ENCODE data around the gene MGP. TPM values are rescaled to one million over a fixed set of nuclear protein-coding genes. Genes with fewer than 3 reads are reported as not detected.

MGP gene
- total and polyA plus RNA-seq, 2 of the 8 experiments (the other 6 are each of a cell fraction or from before 2014, with no cell fraction given), result not detected

DNA sequence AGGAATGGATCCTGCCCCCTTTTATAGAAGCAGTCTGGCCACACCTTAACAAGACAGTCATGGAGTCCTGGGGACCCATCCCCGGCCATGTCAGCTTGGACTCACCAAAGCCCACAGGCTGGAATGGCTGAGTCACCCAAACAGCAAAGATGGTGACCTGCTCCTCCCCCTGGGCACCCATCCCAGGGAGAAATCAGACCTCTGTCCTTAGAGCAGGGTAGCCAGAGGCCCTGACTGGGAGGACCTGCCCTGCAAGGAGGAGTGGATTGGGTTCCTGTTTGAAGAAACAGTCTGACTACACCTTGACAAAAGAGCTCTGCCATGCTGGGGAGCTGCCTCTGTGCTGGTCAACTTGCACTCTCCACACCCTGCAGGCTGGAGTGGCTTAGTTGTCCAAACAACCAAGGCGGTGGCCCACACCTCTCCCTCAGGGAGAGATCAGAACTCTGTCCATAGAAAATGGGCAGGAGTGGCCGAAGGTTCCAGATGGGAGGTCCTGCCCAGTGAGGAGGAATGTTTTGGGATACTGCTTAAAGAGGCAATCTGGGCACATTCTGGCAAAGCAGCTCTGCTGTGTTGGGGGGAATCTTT is 16.6 kb downstream of the MGP start (continued):
- TF ChIP-seq CBX5 (IDR thresholded peaks at IDR 0.05; ENCODE audit: low read depth, low read length), result no peak
- no peak for TF ChIP-seq MAFK (IDR thresholded peaks at IDR 0.05; ENCODE audit: low read depth, low read length)
- TF ChIP-seq FOSL1 (IDR thresholded peaks at IDR 0.05; ENCODE audit: insufficient read depth, low read depth, low read length), result no peak
- TF ChIP-seq YY1 (IDR thresholded peaks at IDR 0.05; ENCODE audit: low read depth, low read length), result no peak
- TF ChIP-seq HDAC2 (IDR thresholded peaks at IDR 0.05; ENCODE audit: borderline replicate concordance in 1 of 2, low read depth in 2 of 2, low read length in 2 of 2), result no peak
- no peak for TF ChIP-seq SIX5 (IDR thresholded peaks at IDR 0.05; ENCODE audit: low read depth, low read length)
- no peak for TF ChIP-seq EGR1 (IDR thresholded peaks at IDR 0.05; ENCODE audit: borderline replicate concordance, low read depth, low read length)
- TF ChIP-seq NRF1 (IDR thresholded peaks at IDR 0.05; ENCODE audit: low read depth, low read length), result no peak

Measured in H1 (cell line).